Measurements from ENCODE around the gene AKAP13. TPM values are rescaled to one million over a fixed set of nuclear protein-coding genes. Genes with fewer than 3 reads are reported as not detected.

Gene AKAP13
- total RNA-seq, 2 experiments from 2014 or later: 198 to 220 TPM

- POLR2A ChIA-PET: no interaction called here
- H3K4me3 Mint-ChIP-seq: no peak overlapping the region
- H3K27ac Mint-ChIP-seq: peak overlapping the region; percentile 6
- ATAC-seq (ENCODE audit: low read depth): no peak
- peaks cover 37% of the 10 kb centered on the region for H3K4me1 Mint-ChIP-seq
- DNase-seq: no peak
- H3K27me3 Mint-ChIP-seq: no peaks in the 10 kb centered on the region
- H3K36me3 Mint-ChIP-seq: peaks cover 38% of the 10 kb centered on the region
- H3K9me3 Mint-ChIP-seq: no peaks in the 10 kb centered on the region
Observed at GRCh38 chr15:85710340-85710842, 330.0 kb downstream of the AKAP13 start.

- H3K4me3 Mint-ChIP-seq: no peak overlapping the region
- no peak overlapping the region for H3K27ac Mint-ChIP-seq
- no peaks in the 10 kb centered on the region for H3K9me3 Mint-ChIP-seq
- ATAC-seq (ENCODE audit: low read depth) (no peak), DNase-seq (no peak)
- POLR2A ChIA-PET: no interaction called here
- H3K27me3 Mint-ChIP-seq: no peaks in the 10 kb centered on the region
- H3K36me3 Mint-ChIP-seq: peaks cover 41% of the 10 kb centered on the region
- H3K4me1 Mint-ChIP-seq: peaks cover 26% of the 10 kb centered on the region
Observed at GRCh38 chr15:85711580-85712192, 331.3 kb downstream of the AKAP13 start.

GRCh38 chr15:85716261-85716660 is 335.9 kb downstream of the AKAP13 start:
- no peaks in the 10 kb centered on the region for H3K9me3 Mint-ChIP-seq
- peaks cover 45% of the 10 kb centered on the region for H3K36me3 Mint-ChIP-seq
- POLR2A ChIA-PET: no interaction called here
- ATAC-seq (ENCODE audit: low read depth): no peak
- DNase-seq: no peak
- H3K27ac Mint-ChIP-seq: no peak overlapping the region
- peaks cover 6% of the 10 kb centered on the region for H3K4me1 Mint-ChIP-seq
- no peak overlapping the region for H3K4me3 Mint-ChIP-seq
- H3K27me3 Mint-ChIP-seq: no peaks in the 10 kb centered on the region

GRCh38 chr15:85717212-85717611 is 336.8 kb downstream of the AKAP13 start:
- Mint-ChIP-seq H3K27ac (no peak overlapping the region), H3K36me3 (peaks cover 42% of the 10 kb centered on the region), H3K9me3 (no peaks in the 10 kb centered on the region), H3K27me3 (no peaks in the 10 kb centered on the region), H3K4me1 (peaks cover 6% of the 10 kb centered on the region), H3K4me3 (no peak overlapping the region)
- DNase-seq (no peak), ATAC-seq (ENCODE audit: low read depth) (no peak)
- POLR2A ChIA-PET: no interaction called here

- no peak for ATAC-seq (ENCODE audit: low read depth)
- POLR2A ChIA-PET: no interaction called here
Observed at GRCh38 chr15:85718271-85718971, 338.0 kb downstream of the AKAP13 start.

GRCh38 chr15:85718981-85719380 is 338.6 kb downstream of the AKAP13 start:
- ATAC-seq (ENCODE audit: low read depth): no peak
- Mint-ChIP-seq H3K4me3 (no peak overlapping the region), H3K9me3 (no peaks in the 10 kb centered on the region), H3K27ac (no peak overlapping the region), H3K4me1 (peaks cover 7% of the 10 kb centered on the region), H3K27me3 (no peaks in the 10 kb centered on the region), H3K36me3 (peaks cover 39% of the 10 kb centered on the region)
- no peak for DNase-seq
- POLR2A ChIA-PET: no interaction called here

More at GRCh38 chr15:85718271-85718971, 338.0 kb downstream of the AKAP13 start:
- Mint-ChIP-seq H3K27ac (no peak overlapping the region), H3K4me3 (no peak overlapping the region), H3K36me3 (peaks cover 41% of the 10 kb centered on the region), H3K9me3 (no peaks in the 10 kb centered on the region), H3K4me1 (peaks cover 6% of the 10 kb centered on the region), H3K27me3 (no peaks in the 10 kb centered on the region)
- no peak for DNase-seq

- H3K36me3 Mint-ChIP-seq: peaks cover 36% of the 10 kb centered on the region
- no peak for ATAC-seq (ENCODE audit: low read depth)
- no peak overlapping the region for H3K27ac Mint-ChIP-seq
- POLR2A ChIA-PET: no interaction called here
- no peak for DNase-seq
- no peaks in the 10 kb centered on the region for H3K9me3 Mint-ChIP-seq
- peaks cover 10% of the 10 kb centered on the region for H3K4me1 Mint-ChIP-seq
- no peak overlapping the region for H3K4me3 Mint-ChIP-seq
- no peaks in the 10 kb centered on the region for H3K27me3 Mint-ChIP-seq
Observed at GRCh38 chr15:85722374-85723152, 342.2 kb downstream of the AKAP13 start.

GRCh38 chr15:85723960-85724945 is 343.9 kb downstream of the AKAP13 start:
- H3K27me3 Mint-ChIP-seq: no peaks in the 10 kb centered on the region
- H3K4me1 Mint-ChIP-seq: peaks cover 12% of the 10 kb centered on the region
- no peaks in the 10 kb centered on the region for H3K9me3 Mint-ChIP-seq
- peaks cover 35% of the 10 kb centered on the region for H3K36me3 Mint-ChIP-seq
- POLR2A ChIA-PET: no interaction called here
- peak overlapping the region; percentile 79 for H3K27ac Mint-ChIP-seq
- peak; percentile 60 for ATAC-seq (ENCODE audit: low read depth)
- H3K4me3 Mint-ChIP-seq: no peak overlapping the region
- no peak for DNase-seq

- peaks cover 34% of the 10 kb centered on the region for H3K36me3 Mint-ChIP-seq
- POLR2A ChIA-PET: no interaction called here
- peaks cover 16% of the 10 kb centered on the region for H3K4me1 Mint-ChIP-seq
- no peaks in the 10 kb centered on the region for H3K9me3 Mint-ChIP-seq
- no peak overlapping the region for H3K27ac Mint-ChIP-seq
- no peak for DNase-seq
- H3K27me3 Mint-ChIP-seq: no peaks in the 10 kb centered on the region
- no peak overlapping the region for H3K4me3 Mint-ChIP-seq
- ATAC-seq (ENCODE audit: low read depth): no peak
Observed at GRCh38 chr15:85725019-85725418, 344.6 kb downstream of the AKAP13 start.

GRCh38 chr15:85725564-85725963 is 345.2 kb downstream of the AKAP13 start:
- Mint-ChIP-seq H3K4me3 (no peak overlapping the region), H3K27ac (no peak overlapping the region), H3K4me1 (peaks cover 21% of the 10 kb centered on the region), H3K36me3 (peaks cover 38% of the 10 kb centered on the region), H3K9me3 (no peaks in the 10 kb centered on the region), H3K27me3 (no peaks in the 10 kb centered on the region)
- POLR2A ChIA-PET: no interaction called here
- no peak for DNase-seq
- no peak for ATAC-seq (ENCODE audit: low read depth)

GRCh38 chr15:85726454-85726853 is 346.1 kb downstream of the AKAP13 start:
- POLR2A ChIA-PET: no interaction called here
- Mint-ChIP-seq H3K4me3 (no peak overlapping the region), H3K9me3 (no peaks in the 10 kb centered on the region), H3K27ac (no peak overlapping the region), H3K36me3 (peaks cover 40% of the 10 kb centered on the region), H3K27me3 (no peaks in the 10 kb centered on the region), H3K4me1 (peaks cover 21% of the 10 kb centered on the region)
- no peak for ATAC-seq (ENCODE audit: low read depth)
- no peak for DNase-seq

- ATAC-seq (ENCODE audit: low read depth): no peak
- no peaks in the 10 kb centered on the region for H3K27me3 Mint-ChIP-seq
- H3K27ac Mint-ChIP-seq: no peak overlapping the region
- peaks cover 41% of the 10 kb centered on the region for H3K36me3 Mint-ChIP-seq
- DNase-seq: no peak
- POLR2A ChIA-PET: no interaction called here
- H3K4me1 Mint-ChIP-seq: peaks cover 21% of the 10 kb centered on the region
- no peaks in the 10 kb centered on the region for H3K9me3 Mint-ChIP-seq
- H3K4me3 Mint-ChIP-seq: no peak overlapping the region
Observed at GRCh38 chr15:85727068-85727467, 346.7 kb downstream of the AKAP13 start.
